ENCODE results near the gene EFNA1.
A peak's percentile ranks its signal among the peaks of the same experiment; 100 is the strongest.

The EFNA1 gene

GRCh38 chr1:155135415-155136028, 7.8 kb downstream of the EFNA1 start, which contains the start of gene SLC50A1:
TSS of gene SLC50A1 (plus strand) at chr1:155135852. CDS start at chr1:155135912, 60 bp downstream.
- TF ChIP-seq CTCF (IDR thresholded peaks at IDR 0.05; ENCODE audit: insufficient read depth, low read depth, low read length, missing control alignments): peak; percentile 26
- H3K4me3 ChIP-seq (ENCODE audit: low read length): peak within 1 kb of the TSS; percentile 81
- DNase-seq (ENCODE audit: low read depth): peak; percentile 96

GRCh38 chr1:155136748-155137147, 9.1 kb downstream of the EFNA1 start:
- TF ChIP-seq CTCF (IDR thresholded peaks at IDR 0.05; ENCODE audit: insufficient read depth, low read depth, low read length, missing control alignments): no peak
- peak overlapping the region; percentile 81 for H3K4me3 ChIP-seq (ENCODE audit: low read length)
- no peak for DNase-seq (ENCODE audit: low read depth)

- no peak for TF ChIP-seq CTCF (IDR thresholded peaks at IDR 0.05; ENCODE audit: insufficient read depth, low read depth, low read length, missing control alignments)
- DNase-seq (ENCODE audit: low read depth): no peak
- peak overlapping the region; percentile 81 for H3K4me3 ChIP-seq (ENCODE audit: low read length)
These were observed 9.7 kb downstream of the EFNA1 start for GRCh38 chr1:155137154-155137949.

GRCh38 chr1:155139895-155140629, 12.4 kb downstream of the EFNA1 start, which contains the start of gene DPM3:
TSS of gene DPM3 (minus strand) at chr1:155140531. CDS start at chr1:155140240, 291 bp downstream.
- H3K4me3 ChIP-seq (ENCODE audit: low read length): peak within 1 kb of the TSS; percentile 88
- TF ChIP-seq CTCF (IDR thresholded peaks at IDR 0.05; ENCODE audit: insufficient read depth, low read depth, low read length, missing control alignments): no peak
- peak; percentile 86 for DNase-seq (ENCODE audit: low read depth)

- H3K4me3 ChIP-seq (ENCODE audit: low read length): peak overlapping the region; percentile 88
- no peak for TF ChIP-seq CTCF (IDR thresholded peaks at IDR 0.05; ENCODE audit: insufficient read depth, low read depth, low read length, missing control alignments)
- no peak for DNase-seq (ENCODE audit: low read depth)
These were observed 12.9 kb downstream of the EFNA1 start for GRCh38 chr1:155140630-155140953.

GRCh38 chr1:155141749-155142148, 14.1 kb downstream of the EFNA1 start:
- DNase-seq (ENCODE audit: low read depth): no peak
- H3K4me3 ChIP-seq (ENCODE audit: low read length): no peak overlapping the region
- TF ChIP-seq CTCF (IDR thresholded peaks at IDR 0.05; ENCODE audit: insufficient read depth, low read depth, low read length, missing control alignments): no peak

All from epithelial cell of esophagus (primary cell).